Measurements from ENCODE around the gene CARS2. TPM values are rescaled to one million over a fixed set of nuclear protein-coding genes. Genes with fewer than 3 reads are reported as not detected.

CARS2 gene
- total RNA-seq, 1 donor from 2014 or later, result 73.6 TPM

DNA sequence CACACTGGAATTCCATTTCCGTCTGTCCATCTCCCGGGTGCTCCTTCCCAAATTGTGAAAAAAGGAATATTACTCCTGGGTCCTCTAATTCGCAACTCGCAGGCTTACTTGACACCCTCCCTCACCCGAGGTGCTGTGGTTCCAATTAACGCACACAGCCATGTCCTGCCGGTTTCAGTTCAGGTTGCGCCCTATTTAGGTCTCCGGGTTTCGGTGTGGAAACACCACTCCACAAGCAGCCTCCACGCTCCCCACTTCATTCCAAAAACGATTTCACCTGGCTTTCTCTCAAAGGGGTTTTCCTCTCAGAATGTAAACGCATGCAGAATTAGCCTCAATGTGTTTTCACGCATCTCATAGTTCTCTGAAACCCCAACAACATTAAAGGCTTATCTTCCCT, 52.6 kb downstream of the CARS2 start:
- DNase-seq (ENCODE audit: low read depth), result no peak
- no peak overlapping the region for H3K4me3 ChIP-seq (ENCODE audit: low read depth, low read length)
- no peaks in the 10 kb centered on the region for H3K36me3 ChIP-seq (ENCODE audit: control insufficient read depth, insufficient read depth, low read length)
- no peaks in the 10 kb centered on the region for H3K27me3 ChIP-seq (ENCODE audit: control insufficient read depth, insufficient read depth, low read length)
- TF ChIP-seq, protein P1, sequence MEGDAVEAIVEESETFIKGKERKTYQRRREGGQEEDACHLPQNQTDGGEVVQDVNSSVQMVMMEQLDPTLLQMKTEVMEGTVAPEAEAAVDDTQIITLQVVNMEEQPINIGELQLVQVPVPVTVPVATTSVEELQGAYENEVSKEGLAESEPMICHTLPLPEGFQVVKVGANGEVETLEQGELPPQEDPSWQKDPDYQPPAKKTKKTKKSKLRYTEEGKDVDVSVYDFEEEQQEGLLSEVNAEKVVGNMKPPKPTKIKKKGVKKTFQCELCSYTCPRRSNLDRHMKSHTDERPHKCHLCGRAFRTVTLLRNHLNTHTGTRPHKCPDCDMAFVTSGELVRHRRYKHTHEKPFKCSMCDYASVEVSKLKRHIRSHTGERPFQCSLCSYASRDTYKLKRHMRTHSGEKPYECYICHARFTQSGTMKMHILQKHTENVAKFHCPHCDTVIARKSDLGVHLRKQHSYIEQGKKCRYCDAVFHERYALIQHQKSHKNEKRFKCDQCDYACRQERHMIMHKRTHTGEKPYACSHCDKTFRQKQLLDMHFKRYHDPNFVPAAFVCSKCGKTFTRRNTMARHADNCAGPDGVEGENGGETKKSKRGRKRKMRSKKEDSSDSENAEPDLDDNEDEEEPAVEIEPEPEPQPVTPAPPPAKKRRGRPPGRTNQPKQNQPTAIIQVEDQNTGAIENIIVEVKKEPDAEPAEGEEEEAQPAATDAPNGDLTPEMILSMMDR (IDR thresholded peaks at IDR 0.05; ENCODE audit: insufficient read depth, low read length, poor library complexity, severe bottlenecking), result no peak

- no peak overlapping the region for H3K4me3 ChIP-seq (ENCODE audit: low read depth, low read length)
- TF ChIP-seq, protein P1 (IDR thresholded peaks at IDR 0.05; ENCODE audit: insufficient read depth, low read length, poor library complexity, severe bottlenecking), result no peak
- H3K36me3 ChIP-seq (ENCODE audit: control insufficient read depth, insufficient read depth, low read length), result no peaks in the 10 kb centered on the region
- DNase-seq (ENCODE audit: low read depth), result no peak
- H3K27me3 ChIP-seq (ENCODE audit: control insufficient read depth, insufficient read depth, low read length), result no peaks in the 10 kb centered on the region
Measured at GRCh38 chr13:110652764-110653163, 53.2 kb downstream of the CARS2 start.

GRCh38 chr13:110652231-110652730, 53.6 kb downstream of the CARS2 start:
- H3K4me3 ChIP-seq (ENCODE audit: low read depth, low read length), result no peak overlapping the region
- H3K36me3 ChIP-seq (ENCODE audit: control insufficient read depth, insufficient read depth, low read length), result no peaks in the 10 kb centered on the region
- DNase-seq (ENCODE audit: low read depth), result no peak
- TF ChIP-seq, protein P1 (IDR thresholded peaks at IDR 0.05; ENCODE audit: insufficient read depth, low read length, poor library complexity, severe bottlenecking), result no peak
- H3K27me3 ChIP-seq (ENCODE audit: control insufficient read depth, insufficient read depth, low read length), result no peaks in the 10 kb centered on the region

- H3K27me3 ChIP-seq (ENCODE audit: control insufficient read depth, insufficient read depth, low read length), result no peaks in the 10 kb centered on the region
- no peak for DNase-seq (ENCODE audit: low read depth)
- TF ChIP-seq, protein P1 (IDR thresholded peaks at IDR 0.05; ENCODE audit: insufficient read depth, low read length, poor library complexity, severe bottlenecking), result no peak
- no peak overlapping the region for H3K4me3 ChIP-seq (ENCODE audit: low read depth, low read length)
- H3K36me3 ChIP-seq (ENCODE audit: control insufficient read depth, insufficient read depth, low read length), result no peaks in the 10 kb centered on the region
Measured at GRCh38 chr13:110651726-110652230, 54.1 kb downstream of the CARS2 start.

GRCh38 chr13:110651271-110651670, 54.6 kb downstream of the CARS2 start:
- H3K36me3 ChIP-seq (ENCODE audit: control insufficient read depth, insufficient read depth, low read length), result no peaks in the 10 kb centered on the region
- TF ChIP-seq, protein P1 (IDR thresholded peaks at IDR 0.05; ENCODE audit: insufficient read depth, low read length, poor library complexity, severe bottlenecking), result no peak
- H3K4me3 ChIP-seq (ENCODE audit: low read depth, low read length), result no peak overlapping the region
- no peak for DNase-seq (ENCODE audit: low read depth)
- no peaks in the 10 kb centered on the region for H3K27me3 ChIP-seq (ENCODE audit: control insufficient read depth, insufficient read depth, low read length)

GRCh38 chr13:110650436-110650835, 55.5 kb downstream of the CARS2 start:
- no peak overlapping the region for H3K4me3 ChIP-seq (ENCODE audit: low read depth, low read length)

More at GRCh38 chr13:110650436-110650835, 55.5 kb downstream of the CARS2 start:
- H3K27me3 ChIP-seq (ENCODE audit: control insufficient read depth, insufficient read depth, low read length), result no peaks in the 10 kb centered on the region
- no peaks in the 10 kb centered on the region for H3K36me3 ChIP-seq (ENCODE audit: control insufficient read depth, insufficient read depth, low read length)
- TF ChIP-seq, protein P1 (IDR thresholded peaks at IDR 0.05; ENCODE audit: insufficient read depth, low read length, poor library complexity, severe bottlenecking), result no peak
- DNase-seq (ENCODE audit: low read depth), result no peak

Measured in kidney epithelial cell (primary cell).